ENCODE measurements around the gene PDIA4.
"Not testable (repeated sequence)": the region's sequence is repeated elsewhere in the genome, so short reads cannot be mapped to it uniquely, and the experiment has no call there.

The PDIA4 gene

DNA sequence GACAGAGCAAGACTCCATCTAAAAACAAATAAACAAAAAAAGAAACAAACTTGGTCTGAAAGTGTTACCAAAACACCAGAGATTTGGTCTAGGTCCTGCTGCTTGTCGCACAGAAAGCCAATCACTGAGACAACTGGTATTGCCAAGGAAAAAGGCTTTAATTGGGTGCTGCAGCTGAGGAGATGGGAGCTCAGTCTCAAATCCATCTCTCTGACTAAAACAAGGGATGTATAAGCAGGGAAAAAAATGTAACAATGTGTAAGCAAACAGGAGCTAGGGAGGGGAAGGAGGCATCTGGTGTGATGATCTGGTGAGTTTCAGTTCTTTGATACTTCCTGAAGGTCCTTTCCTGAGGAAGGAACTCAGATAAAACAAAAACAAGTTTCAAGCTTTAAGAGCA, 8.4 kb upstream of the PDIA4 start:
- H3K27ac ChIP-seq (ENCODE audit: low read depth, low read length, severe bottlenecking): no peak overlapping the region
- no peaks in the 10 kb centered on the region for H3K4me1 ChIP-seq (ENCODE audit: control insufficient read depth, insufficient read depth, low read length, poor library complexity, severe bottlenecking)
- H3K36me3 ChIP-seq (ENCODE audit: control insufficient read depth, insufficient read depth, low read length): no peaks in the 10 kb centered on the region
- peaks cover 8% of the 10 kb centered on the region for H3K9me3 ChIP-seq (ENCODE audit: control insufficient read depth, low read length)
- H3K4me3 ChIP-seq (ENCODE audit: extremely low read depth, insufficient read depth, low read length, poor library complexity, severe bottlenecking): no peak overlapping the region
- WGBS, 2 experiments (ENCODE audit: insufficient coverage in 2 of 2): 80 to 83% methylated on average over 1 of the region's 1 CpG

GRCh38 chr7:149031353-149031910, 3.1 kb upstream of the PDIA4 start:
- Histone ChIP-seq H3K4me1 (ENCODE audit: control insufficient read depth, insufficient read depth, low read length, poor library complexity, severe bottlenecking) (peaks cover 7% of the 10 kb centered on the region), H3K9me3 (ENCODE audit: control insufficient read depth, low read length) (no peaks in the 10 kb centered on the region), H3K27ac (ENCODE audit: low read depth, low read length, severe bottlenecking) (no peak overlapping the region), H3K36me3 (ENCODE audit: control insufficient read depth, insufficient read depth, low read length) (no peaks in the 10 kb centered on the region), H3K4me3 (ENCODE audit: extremely low read depth, insufficient read depth, low read length, poor library complexity, severe bottlenecking) (no peak overlapping the region)
- 100% methylated on average over 1 to 2 of the region's 3 CpGs for WGBS, 2 experiments (ENCODE audit: insufficient coverage in 2 of 2)

DNA sequence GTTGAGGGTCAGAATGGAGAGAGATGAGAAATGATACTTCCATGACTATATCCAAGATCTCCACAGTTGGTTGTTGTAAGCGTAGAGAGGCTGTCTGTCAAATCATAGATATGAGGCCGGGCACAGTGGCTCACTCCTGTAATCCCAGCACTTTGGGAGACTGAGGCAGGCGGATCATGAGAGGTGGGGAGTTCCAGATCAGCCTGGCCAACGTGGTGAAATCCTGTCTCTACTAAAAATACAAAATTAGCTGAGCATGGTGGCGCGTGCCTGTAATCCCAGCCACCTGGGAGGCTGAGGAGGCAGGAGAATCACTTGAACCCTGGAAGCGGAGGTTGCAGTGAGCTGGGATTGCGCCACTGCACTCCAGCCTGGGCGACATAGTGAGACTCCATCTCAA, 2.1 kb upstream of the PDIA4 start:
- H3K4me1 ChIP-seq (ENCODE audit: control insufficient read depth, insufficient read depth, low read length, poor library complexity, severe bottlenecking); H3K36me3 ChIP-seq (ENCODE audit: control insufficient read depth, insufficient read depth, low read length); H3K9me3 ChIP-seq (ENCODE audit: control insufficient read depth, low read length); H3K27ac ChIP-seq (ENCODE audit: low read depth, low read length, severe bottlenecking); H3K4me3 ChIP-seq (ENCODE audit: extremely low read depth, insufficient read depth, low read length, poor library complexity, severe bottlenecking): not testable (repeated sequence)
- 89 to 94% methylated on average over 8 of the region's 9 CpGs for WGBS, 2 experiments (ENCODE audit: insufficient coverage in 2 of 2)

DNA sequence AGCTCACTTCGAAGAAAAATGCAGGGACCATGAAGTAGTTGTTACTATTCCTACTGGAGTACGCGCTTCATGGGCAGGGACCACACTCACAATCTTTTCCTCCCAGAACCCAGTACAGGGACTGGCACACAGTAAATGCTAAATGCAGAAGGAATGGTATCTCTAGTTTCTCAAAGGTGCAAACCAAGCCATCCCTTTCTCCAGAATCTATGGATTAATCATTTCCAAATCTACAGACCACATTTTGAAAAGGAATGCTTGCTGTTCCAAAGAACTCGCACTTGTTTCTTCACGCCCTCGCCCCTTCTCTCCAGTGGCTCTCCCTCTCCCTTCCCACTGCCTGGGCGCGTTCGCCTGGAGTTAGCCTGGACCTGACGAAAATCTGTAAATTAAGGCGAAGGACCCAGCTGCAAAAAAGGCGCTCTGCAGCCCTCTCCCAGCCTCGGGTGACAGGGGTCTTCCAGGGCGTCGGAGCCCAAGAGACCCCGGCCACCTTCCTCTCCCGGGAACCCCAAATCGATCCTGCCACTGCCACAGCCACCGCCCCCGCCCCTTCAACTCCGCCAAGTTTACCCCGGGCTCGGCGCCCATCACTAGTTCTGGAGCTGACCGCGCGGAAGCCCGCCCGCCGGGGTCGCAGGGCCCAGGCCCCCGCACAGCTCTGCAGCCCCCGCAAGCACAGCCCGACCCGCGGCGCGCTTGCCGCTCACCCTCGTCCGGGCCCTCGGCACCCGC, 527 bp downstream of the PDIA4 start:
- peak overlapping the region; percentile 100 for H3K4me3 ChIP-seq (ENCODE audit: extremely low read depth, insufficient read depth, low read length, poor library complexity, severe bottlenecking)
- WGBS, 2 experiments (ENCODE audit: insufficient coverage in 2 of 2): 0 to 1% methylated on average over 31 to 37 of the region's 43 CpGs
- peak overlapping the region; percentile 95 for H3K27ac ChIP-seq (ENCODE audit: low read depth, low read length, severe bottlenecking)
- H3K36me3 ChIP-seq (ENCODE audit: control insufficient read depth, insufficient read depth, low read length): peaks cover 26% of the 10 kb centered on the region
- peaks cover 24% of the 10 kb centered on the region for H3K4me1 ChIP-seq (ENCODE audit: control insufficient read depth, insufficient read depth, low read length, poor library complexity, severe bottlenecking)
- no peaks in the 10 kb centered on the region for H3K9me3 ChIP-seq (ENCODE audit: control insufficient read depth, low read length)

DNA sequence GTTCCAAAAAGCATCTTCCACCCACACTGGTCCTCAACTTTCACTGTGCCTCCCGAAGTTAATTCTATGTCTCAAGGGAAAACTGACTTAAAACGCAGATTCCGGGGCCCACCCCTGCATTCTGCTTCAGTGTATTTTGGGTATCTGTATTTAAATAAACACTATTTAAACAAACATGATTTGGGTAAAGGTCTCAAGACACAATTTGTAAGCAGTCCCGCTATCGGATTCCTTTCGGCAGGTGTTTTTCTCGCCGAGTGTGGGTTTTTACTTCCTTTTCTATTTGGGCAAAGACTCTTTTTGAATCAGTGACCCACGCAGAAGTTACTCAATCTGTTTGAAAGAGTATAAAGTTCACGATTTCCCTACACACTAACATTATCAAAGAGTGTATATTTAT, 1.2 kb downstream of the PDIA4 start:
- no peak overlapping the region for H3K27ac ChIP-seq (ENCODE audit: low read depth, low read length, severe bottlenecking)
- peaks cover 26% of the 10 kb centered on the region for H3K4me1 ChIP-seq (ENCODE audit: control insufficient read depth, insufficient read depth, low read length, poor library complexity, severe bottlenecking)
- H3K9me3 ChIP-seq (ENCODE audit: control insufficient read depth, low read length): no peaks in the 10 kb centered on the region
- 40 to 58% methylated on average over 1 to 6 of the region's 10 CpGs for WGBS, 2 experiments (ENCODE audit: insufficient coverage in 2 of 2)
- peaks cover 33% of the 10 kb centered on the region for H3K36me3 ChIP-seq (ENCODE audit: control insufficient read depth, insufficient read depth, low read length)
- H3K4me3 ChIP-seq (ENCODE audit: extremely low read depth, insufficient read depth, low read length, poor library complexity, severe bottlenecking): peak overlapping the region; percentile 100

- Histone ChIP-seq H3K9me3 (ENCODE audit: control insufficient read depth, low read length) (no peaks in the 10 kb centered on the region), H3K4me1 (ENCODE audit: control insufficient read depth, insufficient read depth, low read length, poor library complexity, severe bottlenecking) (peaks cover 26% of the 10 kb centered on the region), H3K4me3 (ENCODE audit: extremely low read depth, insufficient read depth, low read length, poor library complexity, severe bottlenecking) (no peak overlapping the region), H3K27ac (ENCODE audit: low read depth, low read length, severe bottlenecking) (no peak overlapping the region), H3K36me3 (ENCODE audit: control insufficient read depth, insufficient read depth, low read length) (peaks cover 67% of the 10 kb centered on the region)
- WGBS, 2 experiments (ENCODE audit: insufficient coverage in 2 of 2): 87 to 92% methylated on average over 6 to 7 of the region's 7 CpGs
Observed at GRCh38 chr7:149023662-149024061, 4.6 kb downstream of the PDIA4 start.

GRCh38 chr7:149022756-149023360, 5.4 kb downstream of the PDIA4 start:
- Histone ChIP-seq H3K9me3 (ENCODE audit: control insufficient read depth, low read length) (no peaks in the 10 kb centered on the region), H3K27ac (ENCODE audit: low read depth, low read length, severe bottlenecking) (no peak overlapping the region), H3K4me1 (ENCODE audit: control insufficient read depth, insufficient read depth, low read length, poor library complexity, severe bottlenecking) (peaks cover 26% of the 10 kb centered on the region), H3K36me3 (ENCODE audit: control insufficient read depth, insufficient read depth, low read length) (peaks cover 69% of the 10 kb centered on the region), H3K4me3 (ENCODE audit: extremely low read depth, insufficient read depth, low read length, poor library complexity, severe bottlenecking) (no peak overlapping the region)
- WGBS, 2 experiments (ENCODE audit: insufficient coverage in 2 of 2): 91 to 95% methylated on average over 5 to 6 of the region's 6 CpGs

DNA sequence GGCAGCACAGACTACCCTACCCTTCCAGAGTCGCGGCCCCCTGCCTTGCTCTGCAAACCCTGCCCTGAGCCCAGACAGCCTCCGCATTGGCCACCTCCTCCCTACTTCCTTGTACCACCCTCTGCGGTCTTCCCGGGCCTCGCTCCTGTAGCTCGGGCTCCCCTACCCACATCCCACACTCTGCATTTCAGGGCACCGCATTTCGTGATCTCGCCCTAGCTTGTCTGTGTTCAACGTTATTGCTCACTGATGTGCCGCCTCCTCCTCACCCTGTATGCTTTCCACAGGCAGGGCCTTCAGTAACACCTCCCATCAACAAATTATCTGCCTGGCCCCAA, 6.6 kb downstream of the PDIA4 start:
- no peaks in the 10 kb centered on the region for H3K9me3 ChIP-seq (ENCODE audit: control insufficient read depth, low read length)
- H3K27ac ChIP-seq (ENCODE audit: low read depth, low read length, severe bottlenecking): no peak overlapping the region
- no peak overlapping the region for H3K4me3 ChIP-seq (ENCODE audit: extremely low read depth, insufficient read depth, low read length, poor library complexity, severe bottlenecking)
- H3K4me1 ChIP-seq (ENCODE audit: control insufficient read depth, insufficient read depth, low read length, poor library complexity, severe bottlenecking): peaks cover 22% of the 10 kb centered on the region
- WGBS, 2 experiments (ENCODE audit: insufficient coverage in 2 of 2): 92 to 95% methylated on average over 9 to 12 of the region's 12 CpGs
- peaks cover 80% of the 10 kb centered on the region for H3K36me3 ChIP-seq (ENCODE audit: control insufficient read depth, insufficient read depth, low read length)

DNA sequence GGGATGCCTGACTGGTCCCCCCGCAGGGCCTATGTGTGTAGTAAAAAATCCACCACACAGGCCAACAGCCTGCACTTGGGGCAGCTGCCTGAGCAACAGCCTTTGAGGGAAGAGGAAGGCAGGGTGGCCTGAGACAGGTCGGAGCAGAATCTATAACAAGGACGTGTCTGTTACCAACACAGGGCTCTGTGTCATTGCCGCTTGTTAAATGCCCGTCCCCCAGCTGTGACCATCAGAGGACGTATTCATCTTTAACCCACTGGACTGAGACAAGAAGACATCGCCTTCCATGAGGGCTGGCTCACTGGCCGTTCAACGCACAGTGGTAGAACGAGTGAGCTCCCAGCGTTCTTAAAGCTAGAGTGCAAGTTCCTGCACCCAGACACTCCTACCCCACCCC, 7.8 kb downstream of the PDIA4 start:
- Histone ChIP-seq H3K4me1 (ENCODE audit: control insufficient read depth, insufficient read depth, low read length, poor library complexity, severe bottlenecking) (peaks cover 19% of the 10 kb centered on the region), H3K27ac (ENCODE audit: low read depth, low read length, severe bottlenecking) (no peak overlapping the region)

DNA sequence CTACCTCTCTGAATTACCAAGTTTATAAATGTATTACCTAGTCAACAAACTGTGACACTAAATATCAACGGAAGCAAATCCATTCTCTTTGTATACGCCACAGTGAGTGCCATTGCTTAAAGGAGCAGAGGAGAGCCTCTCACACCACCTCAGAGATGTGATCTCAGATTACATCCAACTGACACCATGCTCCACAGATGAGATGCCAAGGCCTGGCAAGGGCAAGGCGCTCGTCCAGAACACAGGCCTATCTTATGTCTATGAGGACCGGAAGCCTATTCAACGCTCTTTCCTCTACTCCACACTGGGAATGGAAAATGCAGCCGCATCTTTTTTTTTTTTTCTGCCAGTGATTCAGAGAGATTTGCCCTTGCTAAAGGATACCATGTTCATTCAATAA, 11.4 kb downstream of the PDIA4 start:
- WGBS, 2 experiments (ENCODE audit: insufficient coverage in 2 of 2): 77 to 83% methylated on average over 6 to 7 of the region's 7 CpGs
- peaks cover 94% of the 10 kb centered on the region for H3K36me3 ChIP-seq (ENCODE audit: control insufficient read depth, insufficient read depth, low read length)

More for the DNA sequence above, 7.8 kb downstream of the PDIA4 start:
- peaks cover 85% of the 10 kb centered on the region for H3K36me3 ChIP-seq (ENCODE audit: control insufficient read depth, insufficient read depth, low read length)
- H3K4me3 ChIP-seq (ENCODE audit: extremely low read depth, insufficient read depth, low read length, poor library complexity, severe bottlenecking): no peak overlapping the region
- 88 to 95% methylated on average over 8 to 11 of the region's 11 CpGs for WGBS, 2 experiments (ENCODE audit: insufficient coverage in 2 of 2)
- H3K9me3 ChIP-seq (ENCODE audit: control insufficient read depth, low read length): no peaks in the 10 kb centered on the region

GRCh38 chr7:149014309-149014708, 14.0 kb downstream of the PDIA4 start:
- WGBS, 2 experiments (ENCODE audit: insufficient coverage in 2 of 2): 91 to 98% methylated on average over 6 to 7 of the region's 7 CpGs
- Histone ChIP-seq H3K4me3 (ENCODE audit: extremely low read depth, insufficient read depth, low read length, poor library complexity, severe bottlenecking) (no peak overlapping the region), H3K4me1 (ENCODE audit: control insufficient read depth, insufficient read depth, low read length, poor library complexity, severe bottlenecking) (no peaks in the 10 kb centered on the region), H3K27ac (ENCODE audit: low read depth, low read length, severe bottlenecking) (no peak overlapping the region), H3K9me3 (ENCODE audit: control insufficient read depth, low read length) (no peaks in the 10 kb centered on the region), H3K36me3 (ENCODE audit: control insufficient read depth, insufficient read depth, low read length) (peaks cover 94% of the 10 kb centered on the region)

More for the DNA sequence above, 11.4 kb downstream of the PDIA4 start:
- Histone ChIP-seq H3K27ac (ENCODE audit: low read depth, low read length, severe bottlenecking) (no peak overlapping the region), H3K4me1 (ENCODE audit: control insufficient read depth, insufficient read depth, low read length, poor library complexity, severe bottlenecking) (no peaks in the 10 kb centered on the region), H3K9me3 (ENCODE audit: control insufficient read depth, low read length) (no peaks in the 10 kb centered on the region), H3K4me3 (ENCODE audit: extremely low read depth, insufficient read depth, low read length, poor library complexity, severe bottlenecking) (no peak overlapping the region)
